Esophagus muscularis mucosa (tissue), 4 donors: Measurements from ENCODE around the gene WDR27. TPM values are rescaled to one million over a fixed set of nuclear protein-coding genes. Genes with fewer than 3 reads are reported as not detected.
"Not testable (repeated sequence)": the region's sequence is repeated elsewhere in the genome, so short reads cannot be mapped to it uniquely, and the experiment has no call there.

Experiments
- DNase-seq: peaks from one replicate; pipeline ENCODE4 v3.0.0-alpha.2; 2017; ENCODE audit errors: extremely low spot score
- H3K27ac ChIP-seq, 4 donors: fragments of 200-600 bp; sonication (generic); replicated peaks in 1 of 4; 1 replicate in 3 of 4; 2 replicates in 1 of 4; pipeline ENCODE4 v1.5.1; 2016 to 2019; ENCODE audit warnings: mild to moderate bottlenecking in 1 of 4
- H3K27me3 ChIP-seq, 4 donors: fragments of 200-600 bp; sonication (generic); one replicate each; pipeline versions ENCODE4 v1.5.1 to v1.6.0; 2016 to 2019
- H3K36me3 ChIP-seq, 4 donors: fragments of 200-600 bp; sonication (generic); one replicate each; pipeline ENCODE4 v1.5.1; 2016 to 2019
- H3K4me1 ChIP-seq, 4 donors: fragments of 200-600 bp; sonication (generic); one replicate each; pipeline ENCODE4 v1.5.1; 2016 to 2019
- H3K4me3 ChIP-seq, 4 donors: fragments of 200-600 bp; sonication (generic); 1 replicate in 2 of 4; 2 replicates in 2 of 4; pipeline ENCODE4 v1.5.1; 2016 to 2019; ENCODE audit warnings: mild to moderate bottlenecking in 4 of 4, moderate library complexity in 1 of 4
- H3K9me3 ChIP-seq, 4 donors: fragments of 200-600 bp; sonication (generic); 1 replicate in 3 of 4; 2 replicates in 1 of 4; pipeline ENCODE4 v1.5.1; 2016 to 2019
- EP300 ChIP-seq: sonication (generic); formaldehyde crosslinking; IDR thresholded peaks from one replicate; pipeline ENCODE4 v1.6.1; 2017; ENCODE audit warnings: antibody characterized with exemption
- POLR2A ChIP-seq: fragments of 450-650 bp; IDR thresholded peaks from one replicate; pipeline ENCODE4 v1.6.1; 2017; ENCODE audit warnings: antibody characterized with exemption, moderate library complexity, mild to moderate bottlenecking, low read depth
- POLR2AphosphoS5 ChIP-seq, 2 donors: sonication (generic); formaldehyde crosslinking; IDR thresholded peaks; one replicate each; pipeline ENCODE4 v1.6.1; 2017; ENCODE audit warnings: antibody characterized with exemption in 2 of 2
- WGBS: methylation state at CpG from one replicate; pipeline ENCODE4 v1.1.5; 2018; 5-methylcytosine and 5-hydroxymethylcytosine counted together
- intact Hi-C: fragments of 100-400 bp; cut with DNase I; formaldehyde crosslinking; loops from one replicate; pipeline ENCODE4 v1.15.1; 2023
- total RNA-seq, 4 donors: library from RNA; depleted of rRNA; stranded (reverse); fragments of >200 nt; gene quantifications; one replicate each; pipeline versions ENCODE4 v1.1.0 to v1.2.1, GENCODE V29; 2016
- TF ChIP-seq, protein P1 (sequence below), 3 experiments: fragments of 200-600 bp in 2 of 3; fragments of 450-650 bp in 1 of 3; sonication (generic) in 2 of 3; IDR thresholded peaks; one replicate each; pipeline ENCODE4 v1.5.1; 2017 to 2019; ENCODE audit warnings: antibody characterized with exemption in 3 of 3, mild to moderate bottlenecking in 2 of 3, moderate library complexity in 1 of 3

WDR27 gene
- total RNA-seq, 4 donors from 2014 or later = 9.3 to 18.4 (median 14.4) TPM

DNA sequence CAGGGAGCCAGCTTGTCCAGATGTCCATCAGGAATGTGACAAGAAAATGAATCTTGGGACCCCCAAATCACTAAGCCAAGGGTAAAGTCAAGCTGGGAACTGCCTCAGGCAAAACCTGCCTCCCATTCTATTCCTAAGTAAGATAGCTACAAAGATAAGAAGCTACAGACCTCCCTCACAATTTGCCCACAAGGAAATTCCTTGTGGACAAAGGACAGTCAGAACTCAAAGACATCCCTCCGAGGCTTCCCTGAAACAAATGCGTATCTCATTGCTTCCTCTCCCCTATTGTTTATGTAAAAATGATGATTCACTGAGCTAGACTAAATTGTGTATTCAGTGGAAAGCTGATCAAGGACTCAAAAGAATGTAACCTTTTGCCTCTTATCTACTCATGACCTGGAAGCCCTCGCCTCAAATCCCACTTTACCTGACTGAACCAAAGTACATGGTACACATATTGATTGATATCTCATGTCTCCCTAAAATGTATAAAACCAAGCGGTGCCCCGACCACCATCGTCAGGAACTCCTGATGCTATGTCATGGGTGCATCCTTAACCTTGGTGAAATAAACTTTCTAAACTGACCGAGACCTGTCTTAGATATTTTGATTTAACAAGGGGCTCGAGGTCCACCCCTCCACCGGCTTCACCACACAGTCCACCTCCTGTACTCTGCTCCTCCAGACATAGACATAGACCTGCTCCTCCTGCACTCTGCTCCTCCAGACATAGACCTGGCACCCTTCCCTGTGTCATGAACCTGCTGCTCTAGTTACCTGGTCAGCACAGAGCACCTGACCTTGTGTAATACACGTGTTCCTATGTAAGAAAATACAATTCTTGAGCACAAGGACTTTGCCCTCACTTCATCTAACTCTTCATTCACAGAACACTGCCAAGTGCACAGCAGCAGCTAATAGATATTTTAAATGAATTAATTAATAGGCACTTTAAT lies 81.4 kb downstream of the WDR27 start:
- no peaks in the 10 kb centered on the region for H3K4me1 ChIP-seq
- no peaks in the 10 kb centered on the region for H3K27me3 ChIP-seq
- no peak for TF ChIP-seq POLR2AphosphoS5 (IDR thresholded peaks at IDR 0.05)
- TF ChIP-seq, protein P1, sequence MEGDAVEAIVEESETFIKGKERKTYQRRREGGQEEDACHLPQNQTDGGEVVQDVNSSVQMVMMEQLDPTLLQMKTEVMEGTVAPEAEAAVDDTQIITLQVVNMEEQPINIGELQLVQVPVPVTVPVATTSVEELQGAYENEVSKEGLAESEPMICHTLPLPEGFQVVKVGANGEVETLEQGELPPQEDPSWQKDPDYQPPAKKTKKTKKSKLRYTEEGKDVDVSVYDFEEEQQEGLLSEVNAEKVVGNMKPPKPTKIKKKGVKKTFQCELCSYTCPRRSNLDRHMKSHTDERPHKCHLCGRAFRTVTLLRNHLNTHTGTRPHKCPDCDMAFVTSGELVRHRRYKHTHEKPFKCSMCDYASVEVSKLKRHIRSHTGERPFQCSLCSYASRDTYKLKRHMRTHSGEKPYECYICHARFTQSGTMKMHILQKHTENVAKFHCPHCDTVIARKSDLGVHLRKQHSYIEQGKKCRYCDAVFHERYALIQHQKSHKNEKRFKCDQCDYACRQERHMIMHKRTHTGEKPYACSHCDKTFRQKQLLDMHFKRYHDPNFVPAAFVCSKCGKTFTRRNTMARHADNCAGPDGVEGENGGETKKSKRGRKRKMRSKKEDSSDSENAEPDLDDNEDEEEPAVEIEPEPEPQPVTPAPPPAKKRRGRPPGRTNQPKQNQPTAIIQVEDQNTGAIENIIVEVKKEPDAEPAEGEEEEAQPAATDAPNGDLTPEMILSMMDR (IDR thresholded peaks at IDR 0.05) = no peak
- no peak for TF ChIP-seq POLR2A
- H3K4me3 ChIP-seq = no peak overlapping the region
- H3K27ac ChIP-seq = no peak overlapping the region
- H3K36me3 ChIP-seq = peaks cover 4 to 19% (median 10%) of the 10 kb centered on the region in 4 donors
- intact Hi-C loops = no loop called here
- no peaks in the 10 kb centered on the region for H3K9me3 ChIP-seq
- 76% methylated on average over 10 of the region's 10 CpGs for WGBS
- DNase-seq = no peak

DNA sequence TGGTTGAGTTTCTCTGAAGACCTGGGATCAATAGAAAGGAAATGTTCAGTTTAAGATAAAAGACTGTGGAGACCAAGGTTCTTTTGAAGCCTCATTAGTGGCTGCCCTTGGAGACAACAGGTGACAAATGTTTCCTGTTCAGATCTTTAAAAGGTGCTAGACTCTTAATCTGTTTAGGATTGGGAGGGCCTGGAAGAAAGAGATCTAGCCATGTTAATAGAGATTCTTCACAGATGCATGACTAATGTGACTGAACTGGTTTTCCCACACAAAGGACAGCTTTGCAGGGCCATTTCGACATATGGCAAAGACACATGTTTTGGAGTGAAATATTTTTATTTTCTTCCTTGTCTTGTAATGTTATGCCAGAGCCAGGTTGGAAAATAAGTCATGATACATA lies 82.2 kb downstream of the WDR27 start:
- intact Hi-C loops = no loop called here
- TF ChIP-seq EP300 = no peak
- TF ChIP-seq, protein P1 (IDR thresholded peaks at IDR 0.05) = no peak
- TF ChIP-seq POLR2AphosphoS5 (IDR thresholded peaks at IDR 0.05) = no peak
- no peak for TF ChIP-seq POLR2A
- H3K27me3 ChIP-seq = no peaks in the 10 kb centered on the region
- H3K4me3 ChIP-seq = no peak overlapping the region
- WGBS = 93% methylated on average over 1 of the region's 1 CpG
- H3K27ac ChIP-seq = no peak overlapping the region
- H3K36me3 ChIP-seq = peaks cover 2 to 11% (median 5%) of the 10 kb centered on the region in 4 donors
- no peak for DNase-seq
- no peaks in the 10 kb centered on the region for H3K9me3 ChIP-seq
- H3K4me1 ChIP-seq = no peaks in the 10 kb centered on the region

DNA sequence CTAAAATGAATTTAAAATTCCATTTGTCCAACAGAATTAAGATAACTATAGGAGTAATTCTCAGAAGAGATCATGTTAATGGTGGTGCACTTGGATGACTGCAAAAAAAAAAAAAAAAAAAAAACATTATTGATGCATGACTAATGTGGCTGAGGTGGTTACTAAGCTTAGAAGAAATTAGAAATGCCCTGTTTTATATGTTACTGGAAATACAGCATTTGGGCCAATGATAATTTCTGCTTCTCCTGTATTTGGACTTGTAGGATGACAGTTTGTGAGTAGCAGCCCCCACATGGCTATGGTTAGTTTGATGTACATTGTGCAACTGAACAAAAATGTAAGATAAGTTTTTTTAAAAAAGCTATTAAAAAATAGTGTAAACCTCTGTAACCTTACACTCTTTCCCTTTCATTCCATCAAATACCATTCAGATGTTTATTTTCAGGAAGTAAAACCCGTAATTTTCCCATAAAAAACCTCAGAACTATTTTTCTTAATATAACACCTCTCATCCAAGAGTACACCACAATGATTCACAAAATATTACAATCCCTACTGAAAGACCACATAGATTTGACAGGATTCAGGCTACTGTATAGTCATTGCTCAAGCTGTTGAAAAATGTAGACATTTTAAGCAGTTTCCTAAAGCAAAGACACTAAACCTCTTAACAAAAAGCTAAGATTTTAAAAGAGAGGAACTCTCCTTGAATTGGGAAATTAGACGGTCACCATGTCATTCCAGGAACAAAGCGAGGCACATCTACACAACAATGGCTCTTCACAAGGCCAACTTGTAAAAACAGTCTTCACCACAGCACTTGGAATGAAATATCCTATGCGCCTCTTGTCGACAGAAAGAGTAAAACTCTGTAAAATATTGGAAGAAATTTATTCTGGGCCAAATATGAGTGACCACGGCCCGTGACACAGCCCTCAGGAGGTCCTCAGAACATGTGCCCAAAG lies 83.0 kb downstream of the WDR27 start:
- Histone ChIP-seq H3K27ac (no peak overlapping the region), H3K27me3 (no peaks in the 10 kb centered on the region), H3K4me1 (no peaks in the 10 kb centered on the region), H3K4me3 (no peak overlapping the region), H3K36me3 (peaks cover 0 to 2% (median 0%) of the 10 kb centered on the region in 4 donors), H3K9me3 (no peaks in the 10 kb centered on the region)
- intact Hi-C loops = no loop called here
- 89% methylated on average over 7 of the region's 7 CpGs for WGBS
- DNase-seq = no peak
- no peak for TF ChIP-seq POLR2A
- TF ChIP-seq, protein P1 (IDR thresholded peaks at IDR 0.05) = no peak
- TF ChIP-seq POLR2AphosphoS5 (IDR thresholded peaks at IDR 0.05) = no peak
- no peak for TF ChIP-seq EP300

DNA sequence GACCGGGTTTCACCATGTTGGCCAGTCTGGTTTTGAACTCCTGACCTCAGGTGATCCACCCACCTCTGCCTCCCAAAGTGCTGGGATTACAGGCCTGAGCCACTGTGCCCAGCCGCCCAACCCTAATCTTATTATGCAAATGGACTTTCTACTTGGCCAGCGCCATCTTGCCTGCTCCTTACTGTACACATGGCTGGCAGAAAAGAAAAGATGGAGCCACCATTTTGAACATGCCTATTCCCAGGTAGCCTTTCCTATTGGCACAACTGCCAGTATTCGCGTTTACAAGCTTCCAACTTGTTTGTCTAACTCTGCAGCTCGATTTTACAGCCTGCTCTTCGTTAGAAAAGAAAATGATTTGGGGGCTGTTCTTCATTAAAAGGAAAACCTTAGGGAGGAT lies 84.3 kb downstream of the WDR27 start:
- Histone ChIP-seq H3K4me3 (no peak overlapping the region), H3K36me3 (peaks cover 0 to 6% (median 0%) of the 10 kb centered on the region in 4 donors), H3K27me3 (no peaks in the 10 kb centered on the region), H3K9me3 (no peaks in the 10 kb centered on the region), H3K4me1 (no peaks in the 10 kb centered on the region), H3K27ac (no peak overlapping the region)
- DNase-seq = no peak
- intact Hi-C loops = no loop called here
- no peak for TF ChIP-seq POLR2AphosphoS5 (IDR thresholded peaks at IDR 0.05)
- TF ChIP-seq, protein P1 (IDR thresholded peaks at IDR 0.05) = no peak
- 96% methylated on average over 7 of the region's 7 CpGs for WGBS

DNA sequence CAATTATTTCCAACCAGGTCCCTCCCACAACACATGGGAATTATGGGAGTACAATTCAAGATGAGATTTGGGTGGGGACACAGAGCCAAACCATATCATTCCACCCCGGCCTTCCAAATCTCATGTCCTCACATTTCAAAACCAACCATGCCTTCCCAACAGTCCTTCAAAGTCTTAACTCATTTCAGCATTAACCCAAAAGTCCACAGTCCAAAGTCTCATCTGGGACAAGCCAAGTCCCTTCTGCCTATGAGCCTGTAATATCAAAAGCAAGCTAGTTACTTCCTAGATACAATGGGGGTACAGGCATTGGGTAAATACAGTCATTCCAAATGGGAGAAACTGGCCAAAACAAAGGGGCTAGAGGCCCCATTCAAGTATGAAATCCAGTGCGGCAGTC lies 93.2 kb downstream of the WDR27 start:
- H3K36me3 ChIP-seq, intact Hi-C loops: not testable (repeated sequence)
- WGBS = 96% methylated on average over 2 of the region's 2 CpGs

More for the DNA sequence above, 93.2 kb downstream of the WDR27 start:
- not testable (repeated sequence) for H3K4me1 ChIP-seq, H3K27me3 ChIP-seq, H3K4me3 ChIP-seq, DNase-seq, H3K27ac ChIP-seq, H3K9me3 ChIP-seq
